ENCODE results near the gene ZNF761.
"Not testable (repeated sequence)": the region's sequence is repeated elsewhere in the genome, so short reads cannot be mapped to it uniquely, and the experiment has no call there.

Gene ZNF761

DNA sequence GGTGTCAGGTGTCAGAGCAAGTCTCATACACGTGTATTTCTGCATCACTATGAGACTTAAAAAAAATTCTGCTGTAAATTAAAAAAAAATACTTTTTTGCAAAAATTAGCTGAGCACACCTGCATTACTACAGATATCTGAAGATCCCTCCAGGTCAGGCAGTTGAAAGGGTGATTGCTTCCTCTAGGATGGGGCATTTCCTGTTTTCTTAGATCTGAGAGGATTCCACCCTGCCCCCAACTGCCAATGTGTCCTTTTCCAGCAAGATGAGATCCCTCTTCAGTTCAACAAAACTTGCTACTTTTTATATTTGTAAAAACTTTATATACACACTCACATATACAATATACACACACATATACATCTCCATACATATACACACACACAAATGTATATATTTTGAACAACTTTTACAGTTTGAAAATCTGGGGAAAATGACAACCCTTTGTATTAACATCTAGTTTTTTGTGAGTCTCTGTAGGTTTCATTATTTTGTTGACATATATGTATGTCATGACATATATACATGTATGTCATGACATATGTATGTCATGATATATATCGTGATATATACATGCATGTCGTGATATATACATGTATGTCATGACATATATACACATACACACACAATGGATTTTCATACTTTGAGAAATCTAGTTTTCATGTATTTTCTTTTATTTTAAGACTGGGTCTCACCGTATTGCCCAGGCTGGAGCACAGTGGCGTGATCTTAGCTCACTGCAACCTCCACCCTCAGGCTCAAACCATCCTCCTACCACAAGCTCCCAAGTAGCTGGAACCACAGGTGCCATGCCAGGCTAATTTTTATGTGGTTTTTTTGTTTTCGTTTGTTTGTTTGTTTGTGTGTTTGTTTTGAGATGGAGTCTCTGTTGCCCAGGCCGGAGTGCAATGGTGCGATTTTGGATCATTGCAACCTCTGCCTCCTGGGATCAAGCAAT is 53.5 kb downstream of the ZNF761 start:
- no peak for TF ChIP-seq POLR2A (IDR thresholded peaks at IDR 0.05; ENCODE audit: low read depth, low read length)
- FAIRE-seq = no peak

GRCh38 chr19:53492153-53492552 is 60.4 kb downstream of the ZNF761 start:
- no peak for TF ChIP-seq POLR2A (IDR thresholded peaks at IDR 0.05; ENCODE audit: low read depth, low read length)
- DNase-seq (ENCODE audit: insufficient read length, low spot score) = no peak
- no peak for FAIRE-seq

More for the DNA sequence above, 53.5 kb downstream of the ZNF761 start:
- DNase-seq (ENCODE audit: insufficient read length, low spot score) = no peak

DNA sequence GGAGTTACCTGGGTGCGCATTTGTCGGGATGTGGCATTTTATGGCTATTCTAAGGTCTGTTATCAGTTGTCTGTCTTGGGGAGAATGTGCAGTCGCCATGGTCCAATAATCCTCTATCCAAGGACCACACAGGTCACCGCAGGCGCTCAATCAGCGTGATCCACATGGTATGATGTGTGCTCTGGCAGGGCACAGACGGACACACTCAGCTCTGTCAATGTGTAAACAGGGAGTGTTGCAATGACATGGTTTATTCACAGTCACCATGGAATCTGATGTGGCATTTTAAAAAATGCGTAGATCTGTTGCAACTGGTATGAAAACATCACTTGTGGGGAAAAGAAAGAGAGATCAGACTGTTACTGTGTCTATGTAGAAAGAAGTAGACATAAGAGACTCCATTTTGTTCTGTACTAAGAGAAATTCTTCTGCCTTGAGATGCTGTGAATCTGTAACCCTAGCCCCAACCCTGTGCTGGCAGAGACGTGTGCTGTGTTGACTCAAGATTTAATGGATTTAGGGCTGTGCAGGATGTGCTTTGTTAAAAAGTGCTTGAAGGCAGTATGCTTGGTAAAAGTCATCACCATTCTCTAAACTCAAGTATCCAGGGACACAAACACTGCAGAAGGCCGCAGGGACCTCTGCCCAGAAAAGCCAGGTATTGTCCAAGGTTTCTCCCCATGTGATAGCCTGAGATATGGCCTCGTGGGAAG is 65.7 kb downstream of the ZNF761 start:
- FAIRE-seq; DNase-seq (ENCODE audit: insufficient read length, low spot score): not testable (repeated sequence)

GRCh38 chr19:53498024-53498395 is 66.2 kb downstream of the ZNF761 start:
- FAIRE-seq; DNase-seq (ENCODE audit: insufficient read length, low spot score): not testable (repeated sequence)

DNA sequence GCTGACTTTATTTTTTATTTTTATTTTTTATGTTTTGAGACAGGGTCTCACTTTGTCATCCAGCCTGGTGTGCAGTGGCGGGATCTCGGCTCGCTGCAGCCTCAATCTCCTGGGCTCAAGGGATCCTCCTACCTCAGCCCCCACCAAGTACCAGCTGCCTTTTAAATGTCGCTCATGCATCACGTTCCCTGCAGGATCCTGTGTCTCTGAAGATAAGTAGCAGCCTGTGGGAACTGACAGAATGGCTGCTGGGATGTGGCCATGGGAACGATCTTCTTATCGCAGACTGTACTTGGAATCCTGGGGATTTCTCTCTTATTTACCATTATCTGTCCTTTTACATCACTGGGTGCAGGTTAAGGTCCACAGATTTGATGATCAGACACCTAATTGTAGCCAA is 71.4 kb downstream of the ZNF761 start:
- FAIRE-seq; DNase-seq (ENCODE audit: insufficient read length, low spot score): not testable (repeated sequence)

DNA sequence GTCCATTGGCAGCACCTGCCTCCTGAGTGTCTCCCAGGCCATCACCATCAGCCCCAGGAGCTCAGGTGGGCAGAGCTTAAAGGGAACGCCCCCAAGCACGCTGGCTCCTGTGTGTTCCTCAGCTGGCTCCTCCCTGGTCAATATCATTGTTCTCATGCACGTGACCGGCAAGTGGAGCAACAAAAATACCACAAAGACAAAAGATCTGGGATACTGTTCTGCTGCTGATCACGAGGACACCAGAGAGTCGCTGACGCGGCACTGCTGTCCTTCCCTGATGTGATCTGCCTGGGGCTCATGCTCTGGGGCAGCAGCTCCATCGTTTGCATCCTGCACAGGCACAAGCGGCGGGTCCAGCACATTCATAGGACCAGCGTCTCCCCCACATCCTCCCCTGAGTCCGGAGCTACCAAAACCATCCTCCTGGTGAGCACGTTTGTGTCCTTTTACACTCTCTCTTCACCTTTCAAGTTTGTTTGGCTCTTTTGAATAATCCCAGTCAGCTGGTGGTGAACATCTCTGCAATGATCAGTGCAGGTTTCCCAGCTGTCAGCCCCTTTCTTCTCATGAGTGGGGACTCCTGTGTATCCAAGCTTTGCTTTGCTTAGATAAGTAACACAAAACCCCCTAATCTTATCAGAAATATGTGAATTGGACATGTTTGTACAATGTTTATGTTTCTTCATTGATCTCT is 72.0 kb downstream of the ZNF761 start:
- DNase-seq (ENCODE audit: insufficient read length, low spot score); FAIRE-seq: not testable (repeated sequence)

DNA sequence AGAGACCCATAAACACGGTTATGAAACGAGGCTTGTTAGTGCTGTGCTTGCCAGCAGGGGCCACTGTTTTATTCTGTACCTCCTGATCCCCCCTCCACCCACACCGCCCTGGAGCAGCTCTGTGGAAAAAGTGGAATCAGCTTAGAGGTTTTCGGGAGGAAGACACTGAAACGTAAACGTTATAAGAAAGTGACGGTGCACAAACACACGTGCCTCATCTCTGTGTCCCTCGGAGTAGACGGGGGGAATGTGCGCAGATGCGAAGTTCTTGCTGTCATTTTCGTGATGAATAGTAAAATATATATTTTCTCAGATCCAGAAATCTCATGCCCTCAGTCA is 72.5 kb downstream of the ZNF761 start:
- not testable (repeated sequence) for DNase-seq (ENCODE audit: insufficient read length, low spot score); FAIRE-seq

- FAIRE-seq (no peak), DNase-seq (ENCODE audit: insufficient read length, low spot score) (no peak)
- no peak for TF ChIP-seq POLR2A (IDR thresholded peaks at IDR 0.05; ENCODE audit: low read depth, low read length)
Observed at GRCh38 chr19:53504885-53505284, 73.1 kb downstream of the ZNF761 start.

DNA sequence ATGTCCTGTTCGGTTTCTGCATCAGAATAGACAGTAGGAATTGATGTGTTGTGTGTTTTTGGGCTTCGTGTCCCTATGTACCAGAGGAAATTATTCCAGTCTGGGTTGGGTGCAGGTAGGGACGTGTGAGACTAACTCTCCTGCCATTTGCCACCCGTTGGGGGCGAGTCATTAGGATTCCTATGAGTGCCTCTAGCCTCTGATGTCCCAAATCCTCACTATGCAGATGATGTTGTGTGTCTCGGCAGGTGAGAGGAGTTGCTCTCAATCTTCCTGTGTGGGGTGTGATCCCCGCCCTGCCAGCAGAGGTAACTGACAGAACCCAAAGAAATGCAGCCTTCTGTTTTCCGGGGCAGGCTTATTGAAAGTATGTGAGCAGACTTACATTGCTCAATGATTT is 74.9 kb downstream of the ZNF761 start:
- DNase-seq (ENCODE audit: insufficient read length, low spot score) (no peak), FAIRE-seq (no peak)
- no peak for TF ChIP-seq POLR2A (IDR thresholded peaks at IDR 0.05; ENCODE audit: low read depth, low read length)

Data from H54 (cell line).